OCI-M2 (cell line): ENCODE data around the gene HDHD5.
"Not testable (repeated sequence)": the region's sequence is repeated elsewhere in the genome, so short reads cannot be mapped to it uniquely, and the experiment has no call there.

ENCODE experiments used
- DNase-seq: peaks from one replicate; lab custom pipeline; 2025; ENCODE audit not compliant: unreplicated experiment; lab: John Stamatoyannopoulos, UW

HDHD5 gene

DNA sequence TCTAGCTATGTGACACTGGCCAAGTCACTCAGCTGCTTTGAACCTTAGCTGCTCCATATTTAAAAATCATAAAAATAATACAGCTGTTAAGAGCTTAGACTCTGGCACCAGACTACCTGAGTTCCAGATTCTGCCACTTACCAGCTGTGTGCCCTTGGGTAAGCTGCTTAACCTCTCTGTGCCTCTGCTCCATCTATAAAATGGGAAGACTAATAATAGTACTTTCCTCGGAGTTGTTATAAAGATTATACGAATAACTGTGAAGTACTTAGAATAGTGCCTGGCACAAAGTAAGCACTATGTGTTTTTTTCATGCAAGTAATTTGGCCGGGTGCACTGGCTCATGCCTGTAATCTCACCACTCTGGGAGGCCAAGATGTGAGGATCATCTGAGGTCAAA, 1.4 kb downstream of the HDHD5 start:
- DNase-seq, result no peak

DNA sequence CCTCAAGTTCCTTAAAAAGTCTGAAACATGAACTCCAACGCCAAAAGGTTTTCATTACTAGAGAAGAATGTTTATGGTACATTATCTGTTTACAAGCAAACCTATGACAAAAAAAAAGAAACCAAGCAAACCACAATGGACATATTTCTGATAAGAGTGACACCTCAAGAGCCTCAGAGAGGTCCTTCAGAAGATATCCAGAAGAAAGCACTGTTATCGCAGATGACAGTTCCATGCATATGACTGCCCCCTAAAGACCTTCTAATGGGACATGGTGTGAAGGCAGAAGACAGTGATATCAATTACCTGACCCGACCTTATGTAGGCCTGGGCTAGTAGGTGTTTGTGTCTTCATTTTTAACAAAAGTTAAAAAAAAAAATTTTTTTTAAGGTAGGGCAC, 3.1 kb downstream of the HDHD5 start:
- DNase-seq, result no peak

DNA sequence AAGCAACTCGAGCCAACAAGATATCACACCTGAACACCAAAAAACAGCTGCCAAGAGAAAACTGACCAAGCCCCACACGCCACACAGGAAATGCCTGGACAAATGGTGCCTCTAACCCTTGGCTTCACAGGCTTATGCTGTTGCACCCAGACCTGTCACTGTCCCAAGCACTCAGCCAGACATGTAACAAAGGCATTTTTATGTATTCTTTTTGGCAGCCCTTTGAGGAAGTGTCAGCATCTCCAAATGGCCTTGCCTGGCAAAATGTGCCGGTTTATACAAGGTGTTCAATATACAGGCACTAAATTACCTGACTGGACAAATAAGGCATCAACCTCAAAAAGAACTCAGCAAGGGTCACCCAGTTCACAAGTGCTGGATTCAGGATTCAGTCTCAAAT, 6.1 kb downstream of the HDHD5 start:
- no peak for DNase-seq

DNA sequence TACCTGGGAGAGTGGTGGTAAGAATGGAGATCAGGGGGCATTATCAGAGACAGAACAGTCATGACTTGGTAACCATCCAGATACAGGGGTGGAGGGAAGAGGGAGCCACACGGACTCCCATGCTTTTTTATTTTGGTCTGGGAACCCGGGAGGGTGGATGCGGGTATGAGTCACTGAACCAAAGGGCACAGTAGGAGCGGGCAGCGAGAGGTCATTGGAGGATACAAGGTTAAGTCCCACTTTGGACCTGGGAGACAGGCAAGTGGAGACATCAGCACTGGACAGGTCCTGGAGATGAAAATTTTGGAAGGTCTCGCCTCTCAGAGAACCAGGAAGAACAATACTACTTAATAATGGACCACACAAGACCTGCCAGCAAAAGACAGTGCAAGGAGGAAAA, 6.7 kb downstream of the HDHD5 start:
- DNase-seq, result no peak

DNA sequence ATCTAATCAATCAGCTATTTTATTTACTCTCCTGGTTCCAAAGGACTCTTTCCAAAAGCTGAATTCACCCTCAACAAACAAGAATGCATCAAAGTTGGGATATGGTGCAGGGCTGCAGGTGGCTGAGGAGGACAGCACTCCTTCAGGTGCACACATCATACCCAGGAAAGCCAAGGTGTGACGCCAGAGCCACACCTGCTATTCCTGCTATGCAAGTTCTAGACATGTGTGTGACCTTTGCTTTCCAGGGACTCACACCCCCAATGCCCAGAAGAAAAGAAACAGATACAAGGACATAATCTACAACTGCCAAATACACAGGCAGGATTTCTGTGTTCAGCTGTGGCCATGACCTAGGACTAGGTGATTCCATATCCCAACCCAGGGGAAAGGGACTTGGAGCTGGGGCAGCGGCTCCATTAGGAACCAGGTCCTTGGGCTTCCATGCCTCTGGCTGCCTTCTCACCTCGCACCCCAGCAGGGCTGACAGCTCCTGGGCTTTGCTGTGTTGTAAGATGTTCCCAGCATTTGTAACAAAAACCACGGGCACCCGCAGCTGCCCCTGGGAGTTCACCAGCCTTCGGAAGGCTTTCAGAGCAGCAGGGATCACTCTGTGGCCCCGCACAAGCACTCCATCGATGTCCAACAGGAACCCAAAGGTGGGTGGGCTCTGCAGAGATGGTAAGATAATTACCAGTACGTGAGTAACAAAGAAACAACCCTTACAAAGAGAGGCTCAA, 9.8 kb downstream of the HDHD5 start:
- no peak for DNase-seq

DNA sequence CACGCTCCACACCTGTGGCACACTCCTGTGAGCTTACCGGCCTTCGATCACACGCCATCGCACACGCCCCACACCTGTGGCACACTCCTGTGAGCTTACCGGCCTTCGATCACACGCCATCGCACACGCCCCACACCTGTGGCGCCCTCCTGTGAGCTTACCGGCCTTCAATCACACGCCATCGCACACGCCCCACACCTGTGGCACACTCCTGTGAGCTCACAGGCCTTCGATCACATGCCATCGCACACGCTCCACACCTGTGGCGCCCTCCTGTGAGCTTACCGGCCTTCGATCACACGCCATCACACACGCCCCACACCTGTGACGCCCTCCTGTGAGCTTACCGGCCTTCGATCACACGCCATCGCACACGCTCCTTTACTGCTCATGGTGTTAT, 11.6 kb downstream of the HDHD5 start:
- DNase-seq, result not testable (repeated sequence)

DNA sequence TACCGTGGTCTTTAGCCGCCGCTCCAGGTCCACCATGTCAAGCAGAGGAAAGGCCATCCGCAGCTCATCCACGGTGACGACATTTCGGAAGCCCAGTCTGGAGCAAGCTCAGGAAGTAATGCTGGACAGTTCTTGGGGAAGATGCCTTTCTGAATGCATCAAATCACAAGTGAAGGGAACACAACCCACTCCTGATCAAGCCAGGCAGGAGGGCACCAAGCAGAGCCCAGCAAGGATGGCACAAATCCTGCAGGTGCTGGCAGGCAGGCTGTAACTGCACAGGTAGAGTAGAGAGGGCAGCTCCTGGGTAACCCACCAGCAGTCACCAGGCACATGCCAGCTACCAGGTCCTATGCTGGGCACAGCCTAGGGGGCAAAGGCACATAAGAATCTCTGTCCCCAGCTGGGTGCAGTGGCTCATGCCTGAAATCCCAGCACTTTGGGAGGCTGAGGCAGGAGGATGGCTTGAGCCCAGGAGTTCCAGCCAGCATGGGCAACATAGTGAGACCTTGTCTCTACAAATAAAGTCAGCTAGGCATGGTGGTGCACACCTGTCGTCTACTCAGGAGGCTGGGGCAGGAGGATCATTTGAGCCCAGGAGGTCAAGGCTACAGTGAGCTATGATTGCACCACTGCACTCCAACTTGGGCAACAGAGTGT, 13.9 kb downstream of the HDHD5 start:
- no peak for DNase-seq

DNA sequence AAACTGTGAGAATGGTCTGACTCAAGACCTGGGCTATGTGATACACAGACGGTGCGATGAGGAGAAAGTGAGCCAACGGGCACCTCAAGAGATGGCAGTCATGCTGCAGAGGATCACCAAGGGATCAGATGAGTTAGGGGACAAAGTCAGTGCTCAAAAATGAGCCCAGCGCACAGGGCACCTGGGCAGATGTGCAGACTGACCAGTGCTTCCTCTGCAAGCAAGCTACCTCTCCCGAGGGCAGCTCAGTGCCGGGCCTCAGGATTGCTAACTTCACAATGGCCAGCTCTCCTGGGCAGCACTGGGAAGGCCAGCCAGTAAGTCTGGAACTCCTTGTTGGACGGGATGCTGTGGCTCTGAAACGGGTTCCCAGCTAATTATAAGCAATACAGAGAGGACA, 15.3 kb downstream of the HDHD5 start:
- no peak for DNase-seq

DNA sequence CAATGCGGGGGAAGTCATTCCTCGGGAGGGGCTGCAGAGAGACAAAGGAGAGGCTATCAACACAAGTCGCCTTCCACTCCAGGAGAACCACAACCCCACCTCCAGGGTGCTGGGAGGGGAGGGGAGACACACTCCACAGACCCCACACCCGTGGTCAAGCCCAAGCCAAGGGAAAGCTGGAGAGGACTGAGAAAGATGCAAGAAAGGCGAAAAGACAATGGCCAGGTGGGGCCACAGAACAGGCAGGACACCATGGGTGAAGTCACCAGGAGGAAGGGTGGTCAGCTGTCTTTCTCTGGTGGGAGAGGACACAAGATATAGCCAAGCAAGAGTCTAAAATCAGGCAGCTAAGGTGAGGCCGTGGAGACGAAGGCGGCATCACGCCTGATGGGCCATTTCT, 16.0 kb downstream of the HDHD5 start:
- no peak for DNase-seq

DNA sequence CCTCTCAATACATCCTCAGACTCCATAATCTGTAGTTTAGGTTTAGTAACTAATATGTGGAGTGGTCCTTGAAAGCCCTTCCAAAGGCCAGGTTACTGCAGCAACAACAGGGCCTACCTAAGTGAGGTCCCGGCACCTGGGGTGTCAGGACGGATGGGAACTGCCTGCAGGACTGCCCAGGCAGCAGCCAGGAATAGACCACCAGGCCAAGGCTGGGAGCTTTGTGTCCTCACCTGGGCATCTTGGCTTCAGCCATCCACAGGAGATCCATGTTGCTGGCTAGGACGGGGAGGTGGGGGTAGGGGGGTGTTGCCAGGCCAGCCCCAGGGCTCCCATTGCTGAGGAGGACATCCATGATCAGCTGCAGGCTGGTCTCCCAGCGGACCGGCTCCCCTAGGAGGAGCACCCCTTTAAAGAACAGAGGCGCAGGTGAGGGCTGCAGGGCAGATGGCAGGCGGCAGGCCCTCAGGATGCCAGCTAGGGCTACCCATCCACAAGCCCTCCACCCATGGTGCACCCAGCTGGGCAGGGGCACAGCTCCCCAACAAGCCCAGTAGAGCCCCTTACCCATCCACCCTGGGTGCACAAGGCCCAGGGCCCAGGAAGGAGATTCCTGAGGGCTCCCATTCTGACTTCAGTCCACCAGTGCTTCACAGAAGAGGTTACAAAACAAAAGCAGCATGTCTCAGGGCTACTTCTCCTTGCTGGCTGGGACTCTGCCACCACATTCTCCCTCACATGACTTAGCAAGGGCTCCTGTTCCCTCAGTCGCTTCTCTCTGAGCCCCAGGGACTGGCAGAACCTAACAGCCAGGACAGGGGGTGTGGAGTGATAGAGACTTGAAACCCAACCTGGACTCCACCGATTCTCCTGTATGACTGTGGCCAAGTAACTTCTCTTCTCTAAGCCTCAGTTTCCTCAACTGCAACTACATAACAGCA, 18.0 kb downstream of the HDHD5 start:
- no peak for DNase-seq

DNA sequence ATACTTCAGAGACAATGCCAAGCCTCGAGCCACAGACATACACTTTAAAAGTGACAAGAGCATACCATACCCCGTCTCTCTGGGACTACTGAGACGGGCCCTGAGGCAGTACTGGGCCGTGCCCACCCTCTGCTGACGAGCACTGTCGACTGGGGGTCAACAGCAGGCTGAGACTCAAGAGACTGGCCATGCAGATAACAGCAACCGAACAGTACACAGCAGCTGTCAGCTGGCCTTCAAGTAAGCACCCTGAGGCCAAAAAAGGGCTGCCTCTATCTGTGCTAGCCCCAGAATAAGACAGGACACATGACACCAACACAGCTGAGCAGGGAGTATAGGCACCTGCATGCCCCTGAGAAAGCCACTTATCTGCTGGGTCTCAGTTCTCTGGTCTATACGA, 19.1 kb downstream of the HDHD5 start:
- DNase-seq, result no peak

DNA sequence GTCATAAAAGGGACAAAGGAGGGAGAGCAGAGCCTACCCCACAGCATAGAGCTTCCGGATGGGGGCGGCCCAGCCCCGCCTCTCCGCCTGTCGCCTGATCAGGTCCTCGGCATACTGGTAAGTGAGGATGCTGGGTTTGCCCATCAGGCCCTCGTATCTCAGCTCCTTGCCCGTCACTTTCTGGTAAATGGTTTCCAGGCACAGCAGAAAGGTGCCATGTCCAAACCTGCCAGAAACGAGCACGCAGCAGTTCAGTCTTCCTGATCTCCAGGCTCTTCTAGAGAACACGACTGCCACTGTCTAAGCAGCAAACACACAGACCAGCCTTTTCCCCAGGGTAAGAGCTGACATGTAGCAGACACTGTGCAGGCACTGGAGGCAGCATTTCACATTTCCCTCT, 20.6 kb downstream of the HDHD5 start:
- DNase-seq, result no peak

DNA sequence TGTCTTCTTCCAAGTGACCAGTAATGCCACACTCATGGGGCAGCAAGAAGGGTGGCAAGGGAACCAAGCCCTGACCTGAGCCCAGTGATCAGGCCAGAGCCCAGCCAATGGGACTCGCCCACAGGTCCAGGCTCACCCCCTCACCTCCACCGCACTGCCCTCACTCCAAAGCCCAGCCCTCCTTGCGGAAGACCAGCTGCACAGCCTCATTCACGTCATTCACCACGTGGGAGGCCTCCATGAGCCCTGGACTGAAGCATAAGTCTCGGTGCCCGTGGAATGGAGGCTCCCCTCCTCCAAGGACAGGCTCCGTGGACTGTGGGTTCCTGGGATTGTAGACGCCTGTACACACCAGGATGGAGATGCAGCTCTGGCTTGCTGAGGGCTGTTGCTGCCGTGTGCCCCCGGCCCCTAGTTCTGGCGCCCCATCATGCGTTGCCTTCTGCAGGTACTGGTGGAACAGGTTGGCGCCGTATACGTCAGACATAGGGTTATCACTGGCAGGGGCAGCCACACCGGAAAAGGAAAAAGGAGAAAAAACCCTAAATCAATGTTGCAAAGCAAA, 21.1 kb downstream of the HDHD5 start:
- DNase-seq, result no peak

DNA sequence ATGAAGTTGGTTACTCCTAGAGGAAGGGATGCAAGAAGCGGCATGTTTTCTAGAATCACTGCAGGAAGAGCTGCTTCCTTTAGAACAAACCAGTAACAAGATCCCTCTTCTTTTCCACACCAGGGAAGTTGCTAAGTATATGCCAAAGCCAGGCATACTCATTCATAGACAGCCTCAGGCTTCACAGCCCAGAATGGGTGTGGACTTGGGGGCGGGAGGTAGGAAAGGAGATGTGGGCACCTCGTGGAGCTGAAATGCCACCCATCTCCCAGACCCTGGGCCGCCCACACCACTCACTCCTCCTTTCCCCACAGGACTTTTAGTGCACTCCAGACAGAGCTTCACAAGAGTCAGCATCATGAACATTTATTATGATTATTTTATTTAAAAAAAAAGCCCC, 21.9 kb downstream of the HDHD5 start:
- DNase-seq, result no peak

DNA sequence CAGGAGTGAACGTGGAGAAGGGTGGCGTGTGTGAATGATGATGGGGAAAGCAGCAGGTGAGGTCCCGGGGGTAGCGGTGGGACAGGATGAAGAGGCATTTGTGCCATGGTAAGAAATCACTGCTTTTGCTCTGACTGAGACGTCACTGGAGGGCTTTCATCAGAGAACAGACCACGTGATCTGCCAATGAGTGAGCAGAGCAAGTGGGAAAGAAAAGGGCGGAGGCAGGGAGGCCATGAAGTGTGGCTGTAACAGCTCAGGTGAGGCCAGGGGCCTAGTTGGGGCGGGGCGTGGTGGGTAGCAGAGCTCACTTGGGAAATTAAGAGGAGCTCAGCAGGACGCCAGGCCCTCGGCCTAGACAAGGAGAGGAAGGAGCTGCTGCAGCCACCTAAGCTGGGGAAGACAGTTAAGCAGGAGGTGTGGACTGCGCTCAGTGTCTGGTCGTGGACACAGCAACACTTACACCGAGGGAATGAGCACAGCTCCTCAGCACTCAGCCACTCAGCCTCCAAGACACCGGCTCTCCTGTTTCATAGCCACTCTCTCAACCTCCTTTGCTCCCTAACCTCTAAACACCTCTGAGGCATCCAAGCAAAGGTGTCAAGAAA, 23.8 kb downstream of the HDHD5 start:
- DNase-seq, result no peak

DNA sequence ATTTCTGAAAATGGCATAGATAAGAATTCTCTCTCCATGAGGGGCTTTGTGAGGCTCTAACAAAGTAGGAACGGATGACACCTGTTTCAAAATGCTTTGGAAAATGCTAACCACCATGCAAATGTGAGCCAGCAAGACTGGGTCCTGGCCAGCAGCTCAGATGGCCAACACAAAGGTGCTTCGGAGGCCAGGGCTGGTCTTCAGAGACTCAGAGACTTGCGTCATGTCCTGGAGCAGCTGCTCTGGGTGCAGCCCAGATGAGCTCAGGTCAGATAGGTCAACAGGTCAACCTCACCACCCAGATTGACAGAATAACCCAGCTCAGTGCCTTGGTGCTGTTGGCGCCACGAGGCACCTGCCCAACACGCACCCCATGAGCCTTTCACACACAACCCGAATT, 25.9 kb downstream of the HDHD5 start:
- DNase-seq, result no peak

DNA sequence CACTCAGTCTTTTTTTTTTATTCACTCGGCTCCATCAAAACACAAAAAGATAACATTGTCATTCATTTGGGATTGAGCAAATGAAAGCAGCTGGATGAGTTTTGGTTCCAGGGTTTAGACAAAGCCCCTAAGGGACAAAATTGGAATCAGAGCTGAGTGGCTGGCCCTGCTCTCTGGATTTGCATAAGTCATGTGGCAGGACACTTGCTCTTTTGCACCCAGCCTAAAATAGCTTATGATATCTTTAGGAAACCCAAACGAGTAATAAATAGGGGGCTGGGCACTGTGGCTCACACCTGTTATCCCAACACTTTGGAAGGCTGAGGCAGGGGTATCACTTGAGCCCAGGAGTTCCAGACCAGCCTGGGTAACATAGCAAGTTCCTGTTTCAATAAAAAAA, 27.0 kb downstream of the HDHD5 start:
- DNase-seq, result no peak

DNA sequence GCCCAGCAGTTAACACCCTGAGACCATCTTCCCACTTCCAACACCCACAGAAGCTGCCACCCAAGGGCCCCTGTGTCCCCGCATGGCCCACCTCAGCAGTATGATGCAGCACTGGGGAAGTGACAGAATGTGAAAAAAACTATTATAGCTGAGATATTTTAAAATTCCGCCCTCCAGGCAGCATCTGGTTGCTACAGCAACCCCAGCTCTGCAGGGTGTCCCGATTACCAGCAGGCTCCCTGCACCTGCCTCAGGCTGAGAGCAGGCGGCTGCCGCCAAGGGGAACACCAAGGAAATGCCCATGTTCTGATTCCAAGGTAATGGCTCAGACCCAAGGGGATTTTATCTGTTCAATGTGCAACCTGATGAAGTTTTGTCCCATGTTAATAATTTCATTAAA, 27.4 kb downstream of the HDHD5 start:
- no peak for DNase-seq

DNA sequence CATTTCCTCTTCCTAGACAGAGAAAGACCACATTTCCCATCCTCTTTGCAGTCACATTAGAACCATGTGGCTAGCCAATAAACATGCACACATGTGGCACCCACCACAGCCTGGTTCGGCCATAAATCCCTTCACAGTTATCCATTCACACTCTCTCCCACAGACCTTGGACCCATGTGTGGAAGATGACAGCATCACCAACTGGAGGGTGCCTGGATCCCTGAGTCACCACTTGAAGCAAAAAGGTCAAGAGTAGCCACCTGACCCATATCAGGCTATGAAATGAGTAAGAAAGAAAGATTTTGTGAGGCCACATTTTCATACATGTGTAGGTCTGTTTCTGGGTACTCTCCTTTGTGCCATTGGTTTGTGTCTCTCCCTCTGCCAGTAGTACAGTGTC, 28.9 kb downstream of the HDHD5 start:
- no peak for DNase-seq

DNA sequence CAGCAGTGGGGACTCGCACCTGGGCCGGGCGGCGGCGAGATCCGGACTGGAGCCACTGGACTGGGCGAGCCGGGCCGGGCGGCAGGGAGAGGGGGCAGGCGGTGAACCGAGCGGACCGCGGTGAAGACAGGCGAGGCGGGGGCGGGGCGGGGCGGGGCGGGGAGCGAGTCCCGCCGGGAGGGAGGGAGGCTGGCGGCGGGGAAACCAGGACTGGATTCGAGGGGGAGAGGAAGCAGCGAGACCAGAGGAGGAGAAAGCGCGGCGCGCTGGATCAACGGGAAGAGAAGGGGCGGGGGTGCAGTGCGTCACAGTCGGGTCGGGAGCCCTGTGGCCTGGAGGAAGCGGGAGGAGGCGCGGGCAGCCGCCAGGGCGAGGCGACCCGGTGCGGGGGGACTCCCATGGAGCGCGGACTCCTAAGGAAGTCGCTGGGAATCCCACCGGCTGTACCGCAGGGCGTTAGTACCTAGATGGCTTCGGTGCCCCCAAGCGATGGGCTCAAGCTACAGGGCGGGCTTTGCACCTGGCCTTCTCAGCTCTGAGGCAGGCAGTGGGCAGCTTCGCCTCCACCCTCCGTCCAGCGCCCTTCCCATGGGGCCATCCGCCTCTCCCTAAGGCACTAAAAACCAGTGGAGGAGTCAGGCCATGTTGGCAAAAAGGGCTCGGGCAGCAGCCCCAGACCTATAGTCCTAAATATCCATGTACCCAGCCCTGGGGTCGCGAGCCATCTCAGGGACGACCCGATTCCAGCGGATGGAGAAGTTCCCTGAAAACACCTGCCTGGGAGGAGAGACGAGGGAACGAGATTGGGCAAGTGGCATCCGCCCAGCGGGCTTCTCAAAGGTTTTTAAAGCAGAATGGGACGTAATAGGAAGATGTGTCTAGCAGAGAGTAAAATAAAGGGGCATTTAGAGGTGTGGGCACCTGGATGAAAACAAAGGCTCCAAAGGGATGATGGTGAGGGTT, 37.6 kb downstream of the HDHD5 start, which contains the start of gene TMEM121B:
Gene TMEM121B (minus strand): TSS at position 128 of the 963 bp plus-strand sequence. CDS start 233 bp downstream, outside the sequence.
- no peak for DNase-seq
